ENCODE measurements around the gene ASH1L. TPM values are rescaled to one million over a fixed set of nuclear protein-coding genes. Genes with fewer than 3 reads are reported as not detected.

ASH1L gene
- total RNA-seq, 4 donors from 2014 or later: 63.3 to 75.6 (median 67.7) TPM

GRCh38 chr1:155297384-155297783 is 265.2 kb downstream of the ASH1L start:
- H3K4me1 ChIP-seq: peaks cover 8 to 13% (median 12%) of the 10 kb centered on the region in 4 donors
- WGBS: 68% methylated on average over 7 of the region's 7 CpGs
- no peaks in the 10 kb centered on the region for H3K36me3 ChIP-seq
- no peak overlapping the region for H3K27ac ChIP-seq (replicated peaks in 1 of 4)
- peaks cover 0 to 49% (median 12%) of the 10 kb centered on the region in 4 donors for H3K27me3 ChIP-seq
- TF ChIP-seq EP300 (IDR thresholded peaks at IDR 0.05) (no peak), CTCF (IDR thresholded peaks at IDR 0.05) (no peak), POLR2AphosphoS5 (IDR thresholded peaks at IDR 0.05) (no peak)
- no peak for DNase-seq (ENCODE audit: extremely low spot score)
- intact Hi-C loops (cut with DNase I): no loop called here
- no peaks in the 10 kb centered on the region for H3K9me3 ChIP-seq
- no peak overlapping the region for H3K4me3 ChIP-seq

GRCh38 chr1:155296661-155297060 is 265.9 kb downstream of the ASH1L start:
- Histone ChIP-seq H3K36me3 (no peaks in the 10 kb centered on the region), H3K9me3 (no peaks in the 10 kb centered on the region), H3K27me3 (peaks cover 0 to 49% (median 12%) of the 10 kb centered on the region in 4 donors), H3K27ac (replicated peaks in 1 of 4) (no peak overlapping the region), H3K4me1 (peaks cover 8 to 13% (median 12%) of the 10 kb centered on the region in 4 donors), H3K4me3 (no peak overlapping the region)
- 88% methylated on average over 3 of the region's 3 CpGs for WGBS
- DNase-seq (ENCODE audit: extremely low spot score): no peak
- intact Hi-C loops (cut with DNase I): no loop called here
- no peak for TF ChIP-seq POLR2A (IDR thresholded peaks at IDR 0.05; ENCODE audit: low read depth)
- TF ChIP-seq CTCF (IDR thresholded peaks at IDR 0.05): no peak
- TF ChIP-seq EP300 (IDR thresholded peaks at IDR 0.05): no peak
- TF ChIP-seq POLR2AphosphoS5 (IDR thresholded peaks at IDR 0.05): no peak

- Histone ChIP-seq H3K9me3 (no peaks in the 10 kb centered on the region), H3K4me1 (peaks cover 8 to 13% (median 12%) of the 10 kb centered on the region in 4 donors), H3K27ac (replicated peaks in 1 of 4) (no peak overlapping the region), H3K4me3 (no peak overlapping the region), H3K27me3 (peaks cover 0 to 49% (median 12%) of the 10 kb centered on the region in 4 donors), H3K36me3 (no peaks in the 10 kb centered on the region)
- no peak for DNase-seq (ENCODE audit: extremely low spot score)
- 86% methylated on average over 7 of the region's 7 CpGs for WGBS
- intact Hi-C loops (cut with DNase I): no loop called here
- no peak for TF ChIP-seq POLR2A (IDR thresholded peaks at IDR 0.05; ENCODE audit: low read depth)
- TF ChIP-seq CTCF (IDR thresholded peaks at IDR 0.05): no peak
- no peak for TF ChIP-seq EP300 (IDR thresholded peaks at IDR 0.05)
- no peak for TF ChIP-seq POLR2AphosphoS5 (IDR thresholded peaks at IDR 0.05)
Measured at GRCh38 chr1:155295942-155296267, 266.7 kb downstream of the ASH1L start.

- Histone ChIP-seq H3K27ac (replicated peaks in 1 of 4) (no peak overlapping the region), H3K4me1 (peaks cover 8 to 13% (median 12%) of the 10 kb centered on the region in 4 donors), H3K27me3 (peaks cover 0 to 49% (median 12%) of the 10 kb centered on the region in 4 donors), H3K4me3 (peak overlapping the region; percentile 16 to 40 (median 24)), H3K36me3 (no peaks in the 10 kb centered on the region), H3K9me3 (no peaks in the 10 kb centered on the region)
- WGBS: 16% methylated on average over 23 of the region's 47 CpGs
- TF ChIP-seq CTCF (IDR thresholded peaks at IDR 0.05): no peak
- TF ChIP-seq EP300 (IDR thresholded peaks at IDR 0.05): no peak
- no peak for TF ChIP-seq POLR2A (IDR thresholded peaks at IDR 0.05; ENCODE audit: low read depth)
- no peak for TF ChIP-seq POLR2AphosphoS5 (IDR thresholded peaks at IDR 0.05)
- DNase-seq (ENCODE audit: extremely low spot score): no peak
- intact Hi-C loops (cut with DNase I): no loop called here
Measured at GRCh38 chr1:155295183-155295941, 267.2 kb downstream of the ASH1L start.
